CD4-positive, alpha-beta T cell treated with Interleukin-10 for 1 hour (primary cell): Measurements from ENCODE around the gene SLC19A1.
"Not testable (repeated sequence)": the region's sequence is repeated elsewhere in the genome, so short reads cannot be mapped to it uniquely, and the experiment has no call there.

ENCODE experiments used
- DNase-seq: peaks from one replicate; pipeline ENCODE4 v3.0.0-alpha.2; 2020

Gene SLC19A1

GRCh38 chr21:45576838-45577737, 34.8 kb upstream of the SLC19A1 start:
- no peak for DNase-seq

- no peak for DNase-seq
Observed at GRCh38 chr21:45575993-45576837, 34.0 kb upstream of the SLC19A1 start.

GRCh38 chr21:45575304-45575992, 33.2 kb upstream of the SLC19A1 start:
- no peak for DNase-seq

- no peak for DNase-seq
Observed at GRCh38 chr21:45574691-45575090, 32.5 kb upstream of the SLC19A1 start.

- no peak for DNase-seq
Observed at GRCh38 chr21:45574081-45574501, 31.9 kb upstream of the SLC19A1 start.

GRCh38 chr21:45573452-45574035, 31.3 kb upstream of the SLC19A1 start:
- DNase-seq: no peak

- DNase-seq: no peak
Observed at GRCh38 chr21:45572783-45573451, 30.7 kb upstream of the SLC19A1 start.

- no peak for DNase-seq
Observed at GRCh38 chr21:45572231-45572630, 30.0 kb upstream of the SLC19A1 start.

- no peak for DNase-seq
Observed at GRCh38 chr21:45571641-45572040, 29.4 kb upstream of the SLC19A1 start.

GRCh38 chr21:45570826-45571601, 28.8 kb upstream of the SLC19A1 start:
- no peak for DNase-seq

- DNase-seq: no peak
Observed at GRCh38 chr21:45570071-45570470, 27.8 kb upstream of the SLC19A1 start.

GRCh38 chr21:45568383-45568782, 26.1 kb upstream of the SLC19A1 start:
- DNase-seq: no peak

- DNase-seq: not testable (repeated sequence)
Observed at GRCh38 chr21:45564137-45564536, 21.9 kb upstream of the SLC19A1 start.

GRCh38 chr21:45562965-45563364, 20.7 kb upstream of the SLC19A1 start:
- DNase-seq: no peak

- DNase-seq: no peak
Observed at GRCh38 chr21:45562402-45562801, 20.2 kb upstream of the SLC19A1 start.

GRCh38 chr21:45561241-45561640, 19.0 kb upstream of the SLC19A1 start:
- DNase-seq: not testable (repeated sequence)

- no peak for DNase-seq
Observed at GRCh38 chr21:45560106-45561021, 18.1 kb upstream of the SLC19A1 start.

GRCh38 chr21:45559216-45560105, 17.2 kb upstream of the SLC19A1 start:
- DNase-seq: no peak

- DNase-seq: no peak
Observed at GRCh38 chr21:45558044-45558721, 15.9 kb upstream of the SLC19A1 start.
